Stimulated activated naive CD8-positive, alpha-beta T cell treated with anti-CD3 and anti-CD28 coated beads, Interleukin-15, Interleukin-2, amounts not matched to agents 100 ng/mL and 50 ng/mL, for 24 hours (primary cell): ENCODE results near the gene ANKRD65.

Experiments used
- H3K27ac Mint-ChIP-seq: one replicate; pipeline ENCODE4 v1.8.0; 2021; ENCODE audit warnings: mild to moderate bottlenecking, mixed read lengths
- H3K27me3 Mint-ChIP-seq: one replicate; pipeline ENCODE4 v1.8.0; 2021; ENCODE audit warnings: mixed read lengths
- H3K36me3 Mint-ChIP-seq: one replicate; pipeline ENCODE4 v1.8.0; 2021; ENCODE audit warnings: low read depth, mixed read lengths
- H3K4me1 Mint-ChIP-seq: one replicate; pipeline ENCODE4 v1.8.0; 2021; ENCODE audit warnings: low read depth, mixed read lengths
- H3K4me3 Mint-ChIP-seq: one replicate; pipeline ENCODE4 v1.8.0; 2021; ENCODE audit warnings: mild to moderate bottlenecking, mixed read lengths
- H3K9me3 Mint-ChIP-seq: one replicate; pipeline ENCODE4 v1.8.0; 2021; ENCODE audit warnings: mixed read lengths

The ANKRD65 gene

DNA sequence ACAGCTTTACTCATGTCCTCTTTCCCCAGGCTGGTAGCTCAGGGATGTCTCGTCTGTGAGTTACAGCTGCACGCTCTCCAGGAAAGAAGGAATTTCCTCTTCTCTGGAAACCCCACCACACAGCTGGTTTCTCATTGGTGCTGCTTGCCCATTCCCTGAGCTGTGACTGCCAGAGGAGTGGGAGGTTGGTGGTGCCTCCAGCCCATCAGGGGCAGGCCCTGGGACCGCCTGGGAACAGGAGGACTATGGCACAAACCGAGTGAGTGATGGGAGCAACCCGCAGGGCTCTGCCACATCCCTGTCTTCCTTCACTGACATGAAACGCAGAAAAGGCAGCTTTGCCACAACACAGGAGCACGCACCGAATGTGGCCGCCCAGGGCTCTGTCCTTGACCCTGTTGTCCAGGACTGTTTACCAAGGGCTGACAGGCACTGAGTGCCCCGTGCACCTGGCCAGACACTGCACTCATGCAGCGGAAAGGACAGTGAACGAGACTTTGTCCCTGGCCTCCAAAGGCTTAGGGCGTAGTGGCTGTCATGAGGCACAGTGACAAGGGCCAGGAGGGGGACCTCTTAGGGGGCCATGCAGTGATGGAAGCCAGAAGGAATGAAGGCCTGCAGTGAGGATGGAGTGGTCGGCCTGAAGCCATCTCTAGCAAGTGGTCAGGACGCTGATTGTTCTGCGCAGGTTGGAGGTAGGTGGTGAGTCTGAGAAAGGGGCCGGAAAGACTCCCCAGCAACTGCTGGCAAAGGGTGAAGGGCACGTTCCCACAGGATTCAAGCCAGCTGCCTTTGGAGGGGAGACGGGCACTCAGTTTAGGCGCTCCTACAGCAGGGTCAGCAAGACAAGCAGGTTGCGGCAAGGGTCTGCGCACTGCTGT lies 20.3 kb downstream of the ANKRD65 start:
- Mint-ChIP-seq H3K4me3 (peak overlapping the region; percentile 95), H3K36me3 (peaks cover 74% of the 10 kb centered on the region), H3K27me3 (no peaks in the 10 kb centered on the region), H3K9me3 (no peaks in the 10 kb centered on the region), H3K4me1 (peaks cover 65% of the 10 kb centered on the region), H3K27ac (peak overlapping the region; percentile 89)

DNA sequence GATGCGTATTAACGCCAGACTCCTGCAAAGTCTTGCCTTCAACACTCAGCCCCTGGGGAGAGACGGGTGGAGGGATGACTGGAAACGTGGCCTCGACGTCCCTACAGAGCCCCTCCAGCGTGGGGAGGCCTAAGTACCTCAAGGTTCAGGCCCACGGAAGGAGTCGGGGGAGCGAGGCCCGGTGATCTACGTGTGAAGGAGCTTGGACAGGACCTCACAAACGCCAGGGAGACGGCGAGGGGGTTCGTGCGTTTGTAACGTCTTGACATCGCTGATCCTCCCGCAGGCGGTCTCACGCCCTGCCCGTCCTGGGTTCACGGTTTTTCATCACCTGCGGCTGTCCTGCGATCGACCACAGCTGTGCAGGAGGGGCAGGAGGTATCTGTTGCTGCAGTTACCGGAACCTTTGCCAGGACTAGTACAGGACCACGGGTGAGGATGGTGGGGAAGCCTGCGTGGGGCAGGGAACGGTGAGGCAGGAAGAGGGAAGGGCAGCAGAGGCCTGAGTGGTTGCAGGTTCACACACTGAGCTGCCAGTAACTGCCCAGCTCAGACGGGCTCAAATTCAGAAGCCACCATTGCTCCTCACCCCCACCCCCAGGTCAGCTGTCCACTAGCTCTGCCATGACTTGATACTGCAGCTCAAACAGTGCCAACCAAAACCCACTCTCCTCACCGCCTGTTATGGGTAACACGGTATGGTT lies 21.1 kb downstream of the ANKRD65 start:
- no peaks in the 10 kb centered on the region for H3K27me3 Mint-ChIP-seq
- peaks cover 66% of the 10 kb centered on the region for H3K4me1 Mint-ChIP-seq
- H3K4me3 Mint-ChIP-seq = peak overlapping the region; percentile 95
- peak overlapping the region; percentile 89 for H3K27ac Mint-ChIP-seq
- no peaks in the 10 kb centered on the region for H3K9me3 Mint-ChIP-seq
- peaks cover 74% of the 10 kb centered on the region for H3K36me3 Mint-ChIP-seq

DNA sequence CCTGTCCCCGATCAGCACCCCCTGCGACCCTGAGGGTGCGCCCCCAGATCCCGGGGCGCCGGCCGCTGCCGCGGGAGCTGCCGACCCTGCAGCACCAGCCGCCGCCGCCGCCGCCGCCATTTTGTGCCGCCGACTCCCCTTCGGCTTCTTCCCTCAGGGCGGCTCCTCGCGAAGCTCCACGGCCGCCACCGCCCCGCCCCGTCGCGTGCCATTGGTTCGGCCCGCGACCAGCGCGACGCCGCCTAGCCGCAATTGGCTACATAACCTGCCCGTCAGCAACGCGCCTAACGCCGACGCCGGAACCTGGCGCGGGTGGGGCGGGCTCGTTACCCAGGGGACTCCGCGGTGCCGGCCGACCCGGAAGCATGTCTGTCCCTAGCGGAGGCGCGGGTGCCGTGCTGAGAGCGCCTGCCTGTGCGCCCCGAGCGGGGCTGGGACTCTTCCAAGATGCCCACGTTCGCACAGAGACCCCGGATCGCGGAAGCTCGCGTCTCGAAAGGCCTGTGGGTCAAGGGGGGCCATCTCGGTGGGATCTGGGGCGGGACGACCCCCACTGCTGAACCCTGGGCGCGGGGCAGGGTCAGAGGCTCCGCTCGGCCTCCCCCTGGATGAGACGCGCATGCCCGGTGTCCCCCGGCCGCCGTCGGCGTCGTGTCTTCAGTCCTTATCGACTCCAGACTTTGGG lies 21.7 kb downstream of the ANKRD65 start, which contains the start of gene CCNL2:
CCNL2 (minus strand) TSS at position 149 of the 685 bp plus-strand sequence; CDS start at position 120, 29 bp downstream.
- Mint-ChIP-seq H3K4me1 (peaks cover 63% of the 10 kb centered on the region), H3K36me3 (peaks cover 74% of the 10 kb centered on the region), H3K4me3 (peak within 1 kb of the TSS; percentile 95), H3K9me3 (no peaks in the 10 kb centered on the region), H3K27me3 (no peaks in the 10 kb centered on the region), H3K27ac (peak within 1 kb of the TSS; percentile 93)

DNA sequence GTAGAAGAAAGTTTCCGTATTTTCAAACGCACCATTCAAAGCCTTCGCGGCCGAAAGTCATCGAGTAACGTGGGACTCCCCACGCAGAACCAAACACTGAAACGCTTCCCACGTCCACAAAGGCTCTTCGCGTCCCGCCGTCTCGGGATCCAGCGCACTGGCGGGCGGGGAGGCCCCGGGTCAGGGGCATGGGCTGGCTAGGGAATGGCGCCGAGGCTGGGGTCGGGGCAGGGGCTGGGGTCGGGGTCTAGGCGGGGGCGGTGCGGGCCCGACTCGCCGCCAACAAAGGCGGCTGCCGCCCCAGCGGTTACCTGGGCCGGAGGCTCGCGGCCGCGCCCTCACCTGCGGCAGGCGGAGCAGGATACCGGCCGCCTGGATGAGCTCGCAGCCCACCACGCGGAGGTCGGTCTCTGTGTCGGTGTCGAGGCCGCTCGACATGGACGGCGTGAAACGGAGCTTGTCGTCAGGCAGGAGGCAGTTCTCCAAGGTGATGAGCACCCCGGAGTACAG lies 22.3 kb downstream of the ANKRD65 start:
- H3K27me3 Mint-ChIP-seq = no peaks in the 10 kb centered on the region
- peaks cover 75% of the 10 kb centered on the region for H3K36me3 Mint-ChIP-seq
- peak overlapping the region; percentile 93 for H3K27ac Mint-ChIP-seq
- peak overlapping the region; percentile 95 for H3K4me3 Mint-ChIP-seq
- H3K9me3 Mint-ChIP-seq = no peaks in the 10 kb centered on the region
- peaks cover 58% of the 10 kb centered on the region for H3K4me1 Mint-ChIP-seq

DNA sequence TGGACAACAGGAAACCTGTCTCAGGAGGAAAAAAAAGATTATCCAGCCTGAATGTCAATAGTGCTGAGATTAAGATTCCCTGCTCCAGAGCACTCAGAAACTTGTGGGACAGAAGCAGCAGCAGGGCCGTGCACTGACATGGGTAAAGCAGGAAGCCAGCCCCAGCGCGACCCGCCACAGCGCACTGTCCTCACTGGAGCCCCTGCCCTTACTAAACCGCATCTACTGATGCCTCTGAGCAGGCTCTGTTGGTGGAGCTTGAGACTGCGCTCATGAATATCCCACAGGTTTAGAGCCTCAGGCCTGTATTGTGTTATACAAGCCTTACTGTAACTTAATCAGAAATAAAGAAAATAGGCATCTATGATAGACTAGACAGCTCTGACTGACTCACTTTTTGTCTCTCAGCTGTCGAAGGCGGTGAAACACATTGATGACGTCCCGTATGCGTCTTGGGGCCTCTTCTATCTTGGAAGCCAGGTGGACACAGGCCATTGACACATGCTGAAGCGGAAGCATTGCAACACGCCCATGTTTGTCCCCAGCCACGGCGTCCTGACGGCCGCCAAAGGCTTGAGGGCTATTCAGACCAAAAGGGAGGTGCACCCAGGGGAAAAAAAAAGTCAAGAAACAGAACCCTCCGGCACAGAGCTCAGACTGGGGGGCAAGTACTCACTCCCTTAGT lies 23.1 kb downstream of the ANKRD65 start:
- peaks cover 59% of the 10 kb centered on the region for H3K4me1 Mint-ChIP-seq
- no peaks in the 10 kb centered on the region for H3K9me3 Mint-ChIP-seq
- peaks cover 76% of the 10 kb centered on the region for H3K36me3 Mint-ChIP-seq
- peak overlapping the region; percentile 93 for H3K27ac Mint-ChIP-seq
- peak overlapping the region; percentile 95 for H3K4me3 Mint-ChIP-seq
- H3K27me3 Mint-ChIP-seq = no peaks in the 10 kb centered on the region

DNA sequence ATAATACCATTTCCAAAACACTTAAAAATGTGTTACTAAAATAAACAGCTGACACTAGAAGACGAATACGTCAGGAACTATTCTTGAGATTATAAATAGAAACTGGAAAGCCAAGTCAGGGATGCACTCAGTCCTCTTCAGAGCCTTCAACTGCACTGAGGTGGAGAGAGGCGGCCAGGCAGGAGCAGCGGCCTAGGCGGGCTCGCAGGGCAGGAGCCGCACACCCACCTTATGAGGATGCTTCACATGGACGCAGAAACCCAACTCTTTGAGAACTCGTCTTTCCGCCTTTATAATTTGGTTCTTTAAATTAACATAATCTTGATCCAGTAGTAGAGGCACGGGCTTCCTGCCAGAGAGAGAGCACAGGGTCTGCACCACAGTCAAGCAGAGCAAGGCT lies 25.9 kb downstream of the ANKRD65 start:
- Mint-ChIP-seq H3K36me3 (peaks cover 76% of the 10 kb centered on the region), H3K27ac (no peak overlapping the region), H3K4me1 (peaks cover 38% of the 10 kb centered on the region), H3K9me3 (no peaks in the 10 kb centered on the region), H3K4me3 (no peak overlapping the region), H3K27me3 (no peaks in the 10 kb centered on the region)

DNA sequence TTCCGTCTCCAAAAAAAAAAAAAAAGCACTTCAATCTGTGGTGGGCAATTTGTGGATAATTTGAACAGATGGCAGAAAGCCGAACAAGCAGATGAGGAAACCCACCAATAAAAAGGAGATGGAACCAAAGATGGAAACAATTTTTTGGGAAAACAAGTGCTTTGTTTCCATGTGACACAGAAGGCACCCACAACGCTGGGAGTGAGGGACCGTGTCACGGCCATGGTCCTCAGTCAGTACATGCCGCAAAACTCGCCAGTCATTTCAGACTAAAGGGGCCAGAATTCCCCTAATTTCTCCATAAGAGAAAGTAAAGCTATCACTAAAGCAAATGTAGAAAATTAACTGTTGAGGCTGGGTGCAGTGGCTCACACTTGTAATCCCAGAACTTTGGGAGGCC lies 27.0 kb downstream of the ANKRD65 start:
- Mint-ChIP-seq H3K9me3 (no peaks in the 10 kb centered on the region), H3K4me1 (peaks cover 35% of the 10 kb centered on the region)

DNA sequence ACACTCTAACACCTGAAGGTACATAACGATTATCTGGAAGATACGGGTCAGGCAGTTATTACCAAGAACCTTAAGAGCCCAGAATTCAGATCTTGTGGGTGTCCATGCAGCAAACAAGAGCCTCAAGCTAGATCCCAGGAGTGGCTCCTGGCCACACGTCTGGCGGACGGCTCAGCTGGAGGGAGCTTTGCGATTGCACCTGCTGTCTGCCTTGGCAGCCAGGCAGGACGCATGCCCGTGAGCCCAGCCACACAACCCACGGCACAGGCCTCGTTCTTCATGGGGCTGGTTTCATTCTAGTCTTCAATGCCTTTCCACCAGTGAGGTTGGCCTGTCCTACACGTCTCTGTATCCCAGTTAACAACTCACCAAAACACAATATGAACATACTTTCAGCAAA lies 27.6 kb downstream of the ANKRD65 start:
- H3K36me3 Mint-ChIP-seq = peaks cover 84% of the 10 kb centered on the region
- no peak overlapping the region for H3K27ac Mint-ChIP-seq
- H3K9me3 Mint-ChIP-seq = no peaks in the 10 kb centered on the region
- H3K27me3 Mint-ChIP-seq = no peaks in the 10 kb centered on the region
- no peak overlapping the region for H3K4me3 Mint-ChIP-seq
- peaks cover 35% of the 10 kb centered on the region for H3K4me1 Mint-ChIP-seq

More for the DNA sequence above, 27.0 kb downstream of the ANKRD65 start:
- Mint-ChIP-seq H3K27ac (no peak overlapping the region), H3K4me3 (no peak overlapping the region), H3K27me3 (no peaks in the 10 kb centered on the region), H3K36me3 (peaks cover 80% of the 10 kb centered on the region)

DNA sequence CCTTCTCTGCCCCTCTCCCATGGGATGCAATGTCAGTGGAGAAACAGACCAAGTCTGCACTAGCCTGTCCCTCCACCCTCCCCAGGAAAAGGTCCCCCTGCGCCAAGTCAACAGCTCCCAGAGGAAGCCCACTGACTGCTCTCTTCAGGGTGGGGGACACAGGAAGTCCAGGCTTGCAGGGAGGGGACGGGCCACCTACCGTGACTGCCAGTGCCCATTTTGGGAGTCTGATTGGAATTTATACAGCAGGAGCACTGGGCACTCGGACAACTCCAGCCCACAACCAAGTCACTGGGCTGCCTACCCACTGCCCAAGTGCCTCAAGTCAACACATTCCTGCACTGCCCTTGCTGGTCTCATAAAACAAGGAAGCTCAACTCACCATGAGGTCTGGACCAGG lies 28.1 kb downstream of the ANKRD65 start:
- no peak overlapping the region for H3K4me3 Mint-ChIP-seq
- no peaks in the 10 kb centered on the region for H3K27me3 Mint-ChIP-seq
- H3K27ac Mint-ChIP-seq = no peak overlapping the region

DNA sequence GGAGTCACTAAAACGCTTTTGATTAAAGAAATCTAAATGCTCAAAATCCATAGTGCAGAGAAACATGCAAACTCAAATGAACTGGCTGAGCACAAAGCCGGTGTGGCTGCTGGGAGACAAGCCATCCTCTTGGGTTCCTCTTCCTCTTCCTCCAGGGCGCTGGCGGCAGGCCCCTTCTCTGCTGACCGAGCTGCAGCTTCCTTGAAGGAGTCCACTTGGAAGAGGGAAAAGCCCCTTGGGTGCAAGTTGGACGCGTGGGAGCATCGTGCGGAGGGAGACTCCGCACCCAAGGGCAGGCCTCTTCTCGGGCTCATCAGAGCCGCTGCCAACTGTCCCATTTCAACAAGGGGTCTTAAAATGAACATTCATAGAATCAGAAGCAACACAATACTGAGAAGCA lies 29.9 kb downstream of the ANKRD65 start:
- H3K4me3 Mint-ChIP-seq = no peak overlapping the region
- peaks cover 90% of the 10 kb centered on the region for H3K36me3 Mint-ChIP-seq
- H3K27ac Mint-ChIP-seq = no peak overlapping the region
- peaks cover 22% of the 10 kb centered on the region for H3K4me1 Mint-ChIP-seq
- no peaks in the 10 kb centered on the region for H3K9me3 Mint-ChIP-seq
- no peaks in the 10 kb centered on the region for H3K27me3 Mint-ChIP-seq

More for the DNA sequence above, 28.1 kb downstream of the ANKRD65 start:
- Mint-ChIP-seq H3K36me3 (peaks cover 84% of the 10 kb centered on the region), H3K4me1 (peaks cover 32% of the 10 kb centered on the region), H3K9me3 (no peaks in the 10 kb centered on the region)

DNA sequence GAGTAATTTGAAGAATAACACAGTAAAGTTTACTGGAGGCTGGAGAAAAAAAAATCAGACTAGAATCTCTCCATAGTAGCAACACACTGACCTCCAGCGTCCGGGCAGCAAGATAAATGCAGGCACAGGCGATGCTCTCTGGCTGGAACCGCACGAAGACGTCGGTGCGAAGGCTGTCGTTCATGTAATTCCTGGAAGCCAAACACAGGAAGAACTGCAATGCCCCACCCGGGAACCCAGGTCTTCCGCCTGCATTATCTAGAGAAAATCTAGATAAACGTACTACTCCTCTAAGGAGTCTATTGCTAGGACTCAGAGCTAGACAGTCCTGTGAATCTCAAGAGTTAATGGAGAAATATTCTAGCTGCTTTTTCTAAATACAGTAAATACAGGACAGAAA lies 30.4 kb downstream of the ANKRD65 start:
- no peak overlapping the region for H3K4me3 Mint-ChIP-seq
- H3K9me3 Mint-ChIP-seq = no peaks in the 10 kb centered on the region
- peaks cover 20% of the 10 kb centered on the region for H3K4me1 Mint-ChIP-seq
- H3K36me3 Mint-ChIP-seq = peaks cover 92% of the 10 kb centered on the region
- no peaks in the 10 kb centered on the region for H3K27me3 Mint-ChIP-seq
- no peak overlapping the region for H3K27ac Mint-ChIP-seq

DNA sequence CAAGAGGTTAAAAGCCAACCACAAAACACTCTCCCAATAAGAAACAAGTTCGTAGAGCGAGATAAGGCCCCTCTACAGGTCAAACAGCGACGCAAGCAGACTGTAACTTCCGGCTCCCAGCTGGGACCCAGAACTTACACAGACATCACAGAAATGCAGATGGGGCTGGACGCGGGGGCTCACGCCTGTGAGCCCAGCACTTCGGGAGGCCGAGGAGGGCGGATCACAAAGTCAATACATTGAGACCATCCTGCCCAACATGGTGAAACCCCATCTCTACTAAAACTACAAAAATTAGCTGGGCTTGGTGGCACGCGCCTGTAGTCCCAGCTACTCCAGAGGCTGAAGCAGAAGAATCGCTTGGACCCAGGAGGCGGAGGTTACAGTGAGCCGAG lies 33.0 kb downstream of the ANKRD65 start:
- H3K4me1 Mint-ChIP-seq = peaks cover 4% of the 10 kb centered on the region
- no peaks in the 10 kb centered on the region for H3K9me3 Mint-ChIP-seq
- peaks cover 72% of the 10 kb centered on the region for H3K36me3 Mint-ChIP-seq
- no peaks in the 10 kb centered on the region for H3K27me3 Mint-ChIP-seq
- no peak overlapping the region for H3K4me3 Mint-ChIP-seq
- no peak overlapping the region for H3K27ac Mint-ChIP-seq

DNA sequence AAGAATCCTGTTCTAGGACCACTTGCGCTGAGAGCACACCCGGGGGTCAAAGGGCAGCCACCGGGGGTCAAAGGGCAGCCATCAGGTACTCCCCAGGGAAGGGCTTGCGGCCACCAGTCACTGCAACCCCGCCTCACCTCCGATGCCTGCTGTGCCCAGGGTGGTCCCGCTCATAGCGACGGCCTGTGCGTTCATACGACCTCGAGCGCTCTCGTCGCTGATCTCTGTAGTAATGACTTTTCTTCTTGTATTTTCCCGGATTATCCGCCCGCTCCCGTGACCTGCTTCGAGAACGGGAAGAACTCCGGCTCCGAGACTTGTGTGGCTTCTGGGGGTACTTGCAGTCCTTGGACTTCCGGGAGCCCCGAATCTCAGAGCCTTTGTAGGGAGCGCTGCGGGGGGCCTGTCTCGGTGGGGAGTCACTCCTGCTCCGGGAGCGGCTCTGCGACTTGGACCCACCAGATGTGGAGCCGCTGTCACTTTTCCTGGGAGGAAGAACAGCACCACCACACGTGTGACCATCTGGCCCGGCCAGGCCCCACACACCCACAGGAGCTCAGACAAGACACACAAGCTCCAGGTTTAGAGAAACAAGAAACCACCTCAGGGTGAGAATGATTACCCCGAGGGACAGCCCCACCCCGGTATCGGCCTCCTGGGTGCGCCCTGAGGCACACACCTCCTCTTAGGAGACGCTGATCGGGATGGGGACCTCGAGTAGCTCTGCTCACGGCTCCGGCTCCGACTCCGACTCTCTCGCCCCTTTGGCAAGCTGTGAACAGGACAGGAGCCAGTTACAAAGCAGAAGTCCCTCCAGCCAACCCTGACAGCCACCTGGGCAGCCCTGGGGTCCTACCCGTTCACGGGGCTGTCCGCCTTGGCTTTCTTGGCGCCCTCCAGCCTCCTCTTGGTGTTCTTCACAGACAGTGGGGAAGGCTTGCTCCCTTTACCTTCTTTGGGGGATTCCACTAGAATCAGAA lies 33.7 kb downstream of the ANKRD65 start:
- H3K4me3 Mint-ChIP-seq = no peak overlapping the region
- no peaks in the 10 kb centered on the region for H3K27me3 Mint-ChIP-seq
- H3K36me3 Mint-ChIP-seq = peaks cover 65% of the 10 kb centered on the region
- H3K4me1 Mint-ChIP-seq = no peaks in the 10 kb centered on the region
- no peak overlapping the region for H3K27ac Mint-ChIP-seq
- H3K9me3 Mint-ChIP-seq = no peaks in the 10 kb centered on the region
